ENCODE results near the gene FEN1. TPM values are rescaled to one million over a fixed set of nuclear protein-coding genes. Genes with fewer than 3 reads are reported as not detected.

The FEN1 gene
- total and polyA plus RNA-seq, 2 of the 13 experiments (the other 11 are each of a cell fraction or from before 2014, with no cell fraction given) = 12.4 to 102 TPM

DNA sequence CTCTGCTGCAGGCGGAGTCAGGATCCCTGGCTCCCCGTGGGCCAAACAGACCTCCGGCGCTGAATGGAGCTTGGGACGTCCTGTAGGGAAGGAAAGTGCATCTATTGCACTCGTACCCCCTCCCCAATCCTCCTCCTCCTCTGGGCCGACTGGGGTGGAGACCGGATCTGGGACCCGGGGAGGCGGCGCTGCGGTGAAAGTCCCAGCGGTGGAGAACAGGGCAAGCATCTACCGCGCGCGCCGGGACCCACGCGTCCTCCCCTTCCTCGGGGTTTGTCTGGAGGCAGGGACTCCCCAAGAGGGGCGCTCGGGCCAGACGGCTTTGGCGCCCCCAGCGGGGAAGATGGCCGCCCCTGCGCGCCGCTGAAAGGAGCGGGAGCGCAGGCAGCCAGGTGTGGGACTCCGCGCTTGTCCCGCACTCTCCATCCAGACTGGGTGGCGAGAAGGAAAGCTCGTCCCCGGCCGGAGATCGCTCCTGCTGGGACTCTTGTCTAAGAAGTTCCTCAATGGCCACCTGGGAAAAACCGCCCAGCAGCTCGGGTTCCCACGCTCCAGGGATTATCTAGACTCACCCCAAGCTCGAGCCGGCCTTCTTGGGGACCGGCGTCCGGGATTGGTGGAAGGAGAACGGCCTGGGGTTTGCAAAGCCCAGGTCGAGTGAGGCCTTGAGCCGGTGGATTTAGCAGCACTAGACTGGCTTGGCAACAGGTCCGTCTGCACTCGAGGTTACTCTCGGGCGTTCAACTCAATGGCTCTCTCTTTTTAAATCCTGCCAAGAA is 36.1 kb downstream of the FEN1 start (continued):
- TF ChIP-seq, protein P1, sequence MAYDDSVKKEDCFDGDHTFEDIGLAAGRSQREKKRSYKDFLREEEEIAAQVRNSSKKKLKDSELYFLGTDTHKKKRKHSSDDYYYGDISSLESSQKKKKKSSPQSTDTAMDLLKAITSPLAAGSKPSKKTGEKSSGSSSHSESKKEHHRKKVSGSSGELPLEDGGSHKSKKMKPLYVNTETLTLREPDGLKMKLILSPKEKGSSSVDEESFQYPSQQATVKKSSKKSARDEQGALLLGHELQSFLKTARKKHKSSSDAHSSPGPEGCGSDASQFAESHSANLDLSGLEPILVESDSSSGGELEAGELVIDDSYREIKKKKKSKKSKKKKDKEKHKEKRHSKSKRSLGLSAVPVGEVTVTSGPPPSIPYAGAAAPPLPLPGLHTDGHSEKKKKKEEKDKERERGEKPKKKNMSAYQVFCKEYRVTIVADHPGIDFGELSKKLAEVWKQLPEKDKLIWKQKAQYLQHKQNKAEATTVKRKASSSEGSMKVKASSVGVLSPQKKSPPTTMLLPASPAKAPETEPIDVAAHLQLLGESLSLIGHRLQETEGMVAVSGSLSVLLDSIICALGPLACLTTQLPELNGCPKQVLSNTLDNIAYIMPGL (CRISPR knock-in tag; IDR thresholded peaks at IDR 0.05; ENCODE audit: borderline replicate concordance in 1 of 2, low read depth in 1 of 2) = peak; percentile 72 to 82; a peak in 3 of 4 replicates
- TF ChIP-seq ATF7-NPFF (CRISPR knock-in tag; IDR thresholded peaks at IDR 0.05; ENCODE audit: low read depth) (no peak), TARDBP (CRISPR knock-in tag; IDR thresholded peaks at IDR 0.05) (no peak; the same call in 1 of the 2 replicates), ZBTB21 (CRISPR knock-in tag; IDR thresholded peaks at IDR 0.05) (no peak), ELF1 (CRISPR knock-in tag; IDR thresholded peaks at IDR 0.05) (no peak), FLYWCH1 (CRISPR knock-in tag; IDR thresholded peaks at IDR 0.05) (no peak), ZBTB1 (CRISPR knock-in tag; IDR thresholded peaks at IDR 0.05; ENCODE audit: borderline replicate concordance) (no peak), ZNF614 (CRISPR knock-in tag; IDR thresholded peaks at IDR 0.05; ENCODE audit: borderline replicate concordance) (no peak)
- TF ChIP-seq, protein P2, sequence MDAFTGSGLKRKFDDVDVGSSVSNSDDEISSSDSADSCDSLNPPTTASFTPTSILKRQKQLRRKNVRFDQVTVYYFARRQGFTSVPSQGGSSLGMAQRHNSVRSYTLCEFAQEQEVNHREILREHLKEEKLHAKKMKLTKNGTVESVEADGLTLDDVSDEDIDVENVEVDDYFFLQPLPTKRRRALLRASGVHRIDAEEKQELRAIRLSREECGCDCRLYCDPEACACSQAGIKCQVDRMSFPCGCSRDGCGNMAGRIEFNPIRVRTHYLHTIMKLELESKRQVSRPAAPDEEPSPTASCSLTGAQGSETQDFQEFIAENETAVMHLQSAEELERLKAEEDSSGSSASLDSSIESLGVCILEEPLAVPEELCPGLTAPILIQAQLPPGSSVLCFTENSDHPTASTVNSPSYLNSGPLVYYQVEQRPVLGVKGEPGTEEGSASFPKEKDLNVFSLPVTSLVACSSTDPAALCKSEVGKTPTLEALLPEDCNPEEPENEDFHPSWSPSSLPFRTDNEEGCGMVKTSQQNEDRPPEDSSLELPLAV (CRISPR knock-in tag; conservative IDR thresholded peaks at IDR 0.05; ENCODE audit: low read depth) = no peak
- TF ChIP-seq, protein P3, sequence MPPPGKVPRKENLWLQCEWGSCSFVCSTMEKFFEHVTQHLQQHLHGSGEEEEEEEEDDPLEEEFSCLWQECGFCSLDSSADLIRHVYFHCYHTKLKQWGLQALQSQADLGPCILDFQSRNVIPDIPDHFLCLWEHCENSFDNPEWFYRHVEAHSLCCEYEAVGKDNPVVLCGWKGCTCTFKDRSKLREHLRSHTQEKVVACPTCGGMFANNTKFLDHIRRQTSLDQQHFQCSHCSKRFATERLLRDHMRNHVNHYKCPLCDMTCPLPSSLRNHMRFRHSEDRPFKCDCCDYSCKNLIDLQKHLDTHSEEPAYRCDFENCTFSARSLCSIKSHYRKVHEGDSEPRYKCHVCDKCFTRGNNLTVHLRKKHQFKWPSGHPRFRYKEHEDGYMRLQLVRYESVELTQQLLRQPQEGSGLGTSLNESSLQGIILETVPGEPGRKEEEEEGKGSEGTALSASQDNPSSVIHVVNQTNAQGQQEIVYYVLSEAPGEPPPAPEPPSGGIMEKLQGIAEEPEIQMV (CRISPR knock-in tag; IDR thresholded peaks at IDR 0.05; ENCODE audit: low read depth) = no peak
- TF ChIP-seq, protein P4, sequence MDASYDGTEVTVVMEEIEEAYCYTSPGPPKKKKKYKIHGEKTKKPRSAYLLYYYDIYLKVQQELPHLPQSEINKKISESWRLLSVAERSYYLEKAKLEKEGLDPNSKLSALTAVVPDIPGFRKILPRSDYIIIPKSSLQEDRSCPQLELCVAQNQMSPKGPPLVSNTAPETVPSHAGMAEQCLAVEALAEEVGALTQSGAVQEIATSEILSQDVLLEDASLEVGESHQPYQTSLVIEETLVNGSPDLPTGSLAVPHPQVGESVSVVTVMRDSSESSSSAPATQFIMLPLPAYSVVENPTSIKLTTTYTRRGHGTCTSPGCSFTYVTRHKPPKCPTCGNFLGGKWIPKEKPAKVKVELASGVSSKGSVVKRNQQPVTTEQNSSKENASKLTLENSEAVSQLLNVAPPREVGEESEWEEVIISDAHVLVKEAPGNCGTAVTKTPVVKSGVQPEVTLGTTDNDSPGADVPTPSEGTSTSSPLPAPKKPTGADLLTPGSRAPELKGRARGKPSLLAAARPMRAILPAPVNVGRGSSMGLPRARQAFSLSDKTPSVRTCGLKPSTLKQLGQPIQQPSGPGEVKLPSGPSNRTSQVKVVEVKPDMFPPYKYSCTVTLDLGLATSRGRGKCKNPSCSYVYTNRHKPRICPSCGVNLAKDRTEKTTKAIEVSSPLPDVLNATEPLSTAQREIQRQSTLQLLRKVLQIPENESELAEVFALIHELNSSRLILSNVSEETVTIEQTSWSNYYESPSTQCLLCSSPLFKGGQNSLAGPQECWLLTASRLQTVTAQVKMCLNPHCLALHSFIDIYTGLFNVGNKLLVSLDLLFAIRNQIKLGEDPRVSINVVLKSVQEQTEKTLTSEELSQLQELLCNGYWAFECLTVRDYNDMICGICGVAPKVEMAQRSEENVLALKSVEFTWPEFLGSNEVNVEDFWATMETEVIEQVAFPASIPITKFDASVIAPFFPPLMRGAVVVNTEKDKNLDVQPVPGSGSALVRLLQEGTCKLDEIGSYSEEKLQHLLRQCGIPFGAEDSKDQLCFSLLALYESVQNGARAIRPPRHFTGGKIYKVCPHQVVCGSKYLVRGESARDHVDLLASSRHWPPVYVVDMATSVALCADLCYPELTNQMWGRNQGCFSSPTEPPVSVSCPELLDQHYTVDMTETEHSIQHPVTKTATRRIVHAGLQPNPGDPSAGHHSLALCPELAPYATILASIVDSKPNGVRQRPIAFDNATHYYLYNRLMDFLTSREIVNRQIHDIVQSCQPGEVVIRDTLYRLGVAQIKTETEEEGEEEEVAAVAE (CRISPR knock-in tag; IDR thresholded peaks at IDR 0.05; ENCODE audit: borderline replicate concordance) = no peak
- TF ChIP-seq, protein P5, sequence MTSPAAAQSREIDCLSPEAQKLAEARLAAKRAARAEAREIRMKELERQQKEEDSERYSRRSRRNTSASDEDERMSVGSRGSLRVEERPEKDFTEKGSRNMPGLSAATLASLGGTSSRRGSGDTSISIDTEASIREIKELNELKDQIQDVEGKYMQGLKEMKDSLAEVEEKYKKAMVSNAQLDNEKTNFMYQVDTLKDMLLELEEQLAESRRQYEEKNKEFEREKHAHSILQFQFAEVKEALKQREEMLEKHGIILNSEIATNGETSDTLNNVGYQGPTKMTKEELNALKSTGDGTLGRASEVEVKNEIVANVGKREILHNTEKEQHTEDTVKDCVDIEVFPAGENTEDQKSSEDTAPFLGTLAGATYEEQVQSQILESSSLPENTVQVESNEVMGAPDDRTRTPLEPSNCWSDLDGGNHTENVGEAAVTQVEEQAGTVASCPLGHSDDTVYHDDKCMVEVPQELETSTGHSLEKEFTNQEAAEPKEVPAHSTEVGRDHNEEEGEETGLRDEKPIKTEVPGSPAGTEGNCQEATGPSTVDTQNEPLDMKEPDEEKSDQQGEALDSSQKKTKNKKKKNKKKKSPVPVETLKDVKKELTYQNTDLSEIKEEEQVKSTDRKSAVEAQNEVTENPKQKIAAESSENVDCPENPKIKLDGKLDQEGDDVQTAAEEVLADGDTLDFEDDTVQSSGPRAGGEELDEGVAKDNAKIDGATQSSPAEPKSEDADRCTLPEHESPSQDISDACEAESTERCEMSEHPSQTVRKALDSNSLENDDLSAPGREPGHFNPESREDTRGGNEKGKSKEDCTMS (CRISPR knock-in tag; conservative IDR thresholded peaks at IDR 0.05) = no peak
- TF ChIP-seq, protein P6, sequence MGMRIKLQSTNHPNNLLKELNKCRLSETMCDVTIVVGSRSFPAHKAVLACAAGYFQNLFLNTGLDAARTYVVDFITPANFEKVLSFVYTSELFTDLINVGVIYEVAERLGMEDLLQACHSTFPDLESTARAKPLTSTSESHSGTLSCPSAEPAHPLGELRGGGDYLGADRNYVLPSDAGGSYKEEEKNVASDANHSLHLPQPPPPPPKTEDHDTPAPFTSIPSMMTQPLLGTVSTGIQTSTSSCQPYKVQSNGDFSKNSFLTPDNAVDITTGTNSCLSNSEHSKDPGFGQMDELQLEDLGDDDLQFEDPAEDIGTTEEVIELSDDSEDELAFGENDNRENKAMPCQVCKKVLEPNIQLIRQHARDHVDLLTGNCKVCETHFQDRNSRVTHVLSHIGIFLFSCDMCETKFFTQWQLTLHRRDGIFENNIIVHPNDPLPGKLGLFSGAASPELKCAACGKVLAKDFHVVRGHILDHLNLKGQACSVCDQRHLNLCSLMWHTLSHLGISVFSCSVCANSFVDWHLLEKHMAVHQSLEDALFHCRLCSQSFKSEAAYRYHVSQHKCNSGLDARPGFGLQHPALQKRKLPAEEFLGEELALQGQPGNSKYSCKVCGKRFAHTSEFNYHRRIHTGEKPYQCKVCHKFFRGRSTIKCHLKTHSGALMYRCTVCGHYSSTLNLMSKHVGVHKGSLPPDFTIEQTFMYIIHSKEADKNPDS (CRISPR knock-in tag; IDR thresholded peaks at IDR 0.05) = no peak
